ENCODE results near the gene FOXRED1.

DNA sequence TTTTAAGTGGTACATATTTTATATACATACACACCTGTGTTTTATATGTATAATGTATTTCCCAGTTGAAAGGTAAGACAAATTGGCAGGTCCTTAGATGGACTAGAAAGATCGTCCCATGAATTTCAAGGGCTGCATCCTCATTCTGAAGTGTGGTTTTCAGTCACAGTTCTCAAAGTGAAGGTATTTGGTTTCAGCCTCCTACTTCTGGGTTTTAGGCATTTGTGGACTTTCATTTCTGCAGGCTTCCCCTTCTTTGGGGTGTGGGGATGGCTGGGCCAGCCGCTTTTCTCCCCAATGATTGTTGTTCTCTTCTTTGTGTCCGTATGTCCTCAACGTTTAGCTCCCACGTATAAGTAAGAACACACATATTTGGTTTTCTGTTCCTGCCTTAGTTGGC lies 44.9 kb downstream of the FOXRED1 start:
- TF ChIP-seq, protein P1, sequence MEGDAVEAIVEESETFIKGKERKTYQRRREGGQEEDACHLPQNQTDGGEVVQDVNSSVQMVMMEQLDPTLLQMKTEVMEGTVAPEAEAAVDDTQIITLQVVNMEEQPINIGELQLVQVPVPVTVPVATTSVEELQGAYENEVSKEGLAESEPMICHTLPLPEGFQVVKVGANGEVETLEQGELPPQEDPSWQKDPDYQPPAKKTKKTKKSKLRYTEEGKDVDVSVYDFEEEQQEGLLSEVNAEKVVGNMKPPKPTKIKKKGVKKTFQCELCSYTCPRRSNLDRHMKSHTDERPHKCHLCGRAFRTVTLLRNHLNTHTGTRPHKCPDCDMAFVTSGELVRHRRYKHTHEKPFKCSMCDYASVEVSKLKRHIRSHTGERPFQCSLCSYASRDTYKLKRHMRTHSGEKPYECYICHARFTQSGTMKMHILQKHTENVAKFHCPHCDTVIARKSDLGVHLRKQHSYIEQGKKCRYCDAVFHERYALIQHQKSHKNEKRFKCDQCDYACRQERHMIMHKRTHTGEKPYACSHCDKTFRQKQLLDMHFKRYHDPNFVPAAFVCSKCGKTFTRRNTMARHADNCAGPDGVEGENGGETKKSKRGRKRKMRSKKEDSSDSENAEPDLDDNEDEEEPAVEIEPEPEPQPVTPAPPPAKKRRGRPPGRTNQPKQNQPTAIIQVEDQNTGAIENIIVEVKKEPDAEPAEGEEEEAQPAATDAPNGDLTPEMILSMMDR (IDR thresholded peaks at IDR 0.05) = no peak
- TF ChIP-seq POLR2AphosphoS5 (IDR thresholded peaks at IDR 0.05; ENCODE audit: low read depth, low read length) (no peak), SIN3A (IDR thresholded peaks at IDR 0.05; ENCODE audit: borderline replicate concordance, insufficient read depth, low read depth, low read length) (no peak)

All from Panc1 (cell line).